HL-60 (cell line): ENCODE data around the gene ADARB1.

ENCODE experiments used
- DNase-seq, 2 experiments: peaks; one replicate each; pipeline ENCODE4 v3.0.0-alpha.2; 2010 to 2020; ENCODE audit warnings: low read depth in 1 of 2, low spot score in 1 of 2
- H3K27ac ChIP-seq: fragments of 250-450 bp; sonication (Bioruptor Pico); replicated peaks from 2 replicates; pipeline ENCODE4 v1.5.1; 2020; ENCODE audit warnings: mild to moderate bottlenecking, moderate library complexity
- H3K27me3 ChIP-seq: fragments of 250-450 bp; sonication (Bioruptor Pico); 2 replicates; pipeline ENCODE4 v1.5.1; 2021; ENCODE audit warnings: mild to moderate bottlenecking, moderate library complexity; ENCODE audit not compliant: insufficient read depth, poor library complexity, severe bottlenecking
- H3K4me3 ChIP-seq: replicated peaks from 2 replicates; pipeline ENCODE4 v1.5.1; 2011; ENCODE audit warnings: mild to moderate bottlenecking, control low read depth, low read length; ENCODE audit not compliant: insufficient read depth
- CTCF ChIP-seq: IDR thresholded peaks from one replicate; pipeline ENCODE4 v1.5.1; 2011; ENCODE audit warnings: low read length, control low read depth, inconsistent platforms; ENCODE audit not compliant: insufficient read depth
- GABPA ChIP-seq: IDR thresholded peaks from 2 replicates; pipeline ENCODE4 v1.6.1; 2012; ENCODE audit warnings: low read depth
- POLR2AphosphoS5 ChIP-seq: IDR thresholded peaks from 2 replicates; pipeline ENCODE4 v1.6.1; 2012; ENCODE audit warnings: low read depth
- REST ChIP-seq: IDR thresholded peaks from 2 replicates; pipeline ENCODE4 v1.6.1; 2012; ENCODE audit warnings: low read depth; ENCODE audit not compliant: insufficient replicate concordance
- SPI1 ChIP-seq: IDR thresholded peaks from 2 replicates; pipeline ENCODE4 v1.6.1; 2012; ENCODE audit warnings: low read depth, mild to moderate bottlenecking, borderline replicate concordance

Gene ADARB1

GRCh38 chr21:45111703-45112102 lies 37.3 kb downstream of the ADARB1 start:
- no peaks in the 10 kb centered on the region for H3K27me3 ChIP-seq
- H3K27ac ChIP-seq, result no peak overlapping the region
- TF ChIP-seq GABPA, result no peak
- no peak for TF ChIP-seq REST
- no peak for TF ChIP-seq CTCF
- no peak for TF ChIP-seq POLR2AphosphoS5
- TF ChIP-seq SPI1, result no peak
- no peak overlapping the region for H3K4me3 ChIP-seq
- DNase-seq, result no peak

GRCh38 chr21:45112371-45112770 lies 38.0 kb downstream of the ADARB1 start:
- Histone ChIP-seq H3K27me3 (no peaks in the 10 kb centered on the region), H3K4me3 (no peak overlapping the region), H3K27ac (no peak overlapping the region)
- no peak for TF ChIP-seq POLR2AphosphoS5
- no peak for TF ChIP-seq GABPA
- TF ChIP-seq CTCF, result no peak
- TF ChIP-seq SPI1, result no peak
- TF ChIP-seq REST, result no peak
- no peak for DNase-seq

GRCh38 chr21:45113543-45113942 lies 39.2 kb downstream of the ADARB1 start:
- TF ChIP-seq SPI1 (no peak), GABPA (no peak)
- H3K4me3 ChIP-seq, result no peak overlapping the region
- no peak for DNase-seq
- H3K27ac ChIP-seq, result no peak overlapping the region
- H3K27me3 ChIP-seq, result no peaks in the 10 kb centered on the region

GRCh38 chr21:45114072-45114471 lies 39.7 kb downstream of the ADARB1 start:
- Histone ChIP-seq H3K27me3 (no peaks in the 10 kb centered on the region), H3K27ac (no peak overlapping the region), H3K4me3 (no peak overlapping the region)
- TF ChIP-seq POLR2AphosphoS5 (no peak), GABPA (no peak)
- no peak for DNase-seq

- no peak overlapping the region for H3K27ac ChIP-seq
- H3K27me3 ChIP-seq, result no peaks in the 10 kb centered on the region
- no peak for TF ChIP-seq GABPA
- no peak for TF ChIP-seq CTCF
- no peak for TF ChIP-seq POLR2AphosphoS5
- no peak for TF ChIP-seq SPI1
- no peak for TF ChIP-seq REST
- no peak for DNase-seq
- no peak overlapping the region for H3K4me3 ChIP-seq
These were observed 40.1 kb downstream of the ADARB1 start for GRCh38 chr21:45114475-45114874.
